HG03571 (cell line): Measurements from ENCODE around the gene ANKRD39.
"Not testable (repeated sequence)": the region's sequence is repeated elsewhere in the genome, so short reads cannot be mapped to it uniquely, and the experiment has no call there.

Source experiments
- ATAC-seq: cut with Tn5 transposase; IDR thresholded peaks from one replicate; pipeline ENCODE4 v1.9.1; 2021; ENCODE audit not compliant: unreplicated experiment

Gene ANKRD39

DNA sequence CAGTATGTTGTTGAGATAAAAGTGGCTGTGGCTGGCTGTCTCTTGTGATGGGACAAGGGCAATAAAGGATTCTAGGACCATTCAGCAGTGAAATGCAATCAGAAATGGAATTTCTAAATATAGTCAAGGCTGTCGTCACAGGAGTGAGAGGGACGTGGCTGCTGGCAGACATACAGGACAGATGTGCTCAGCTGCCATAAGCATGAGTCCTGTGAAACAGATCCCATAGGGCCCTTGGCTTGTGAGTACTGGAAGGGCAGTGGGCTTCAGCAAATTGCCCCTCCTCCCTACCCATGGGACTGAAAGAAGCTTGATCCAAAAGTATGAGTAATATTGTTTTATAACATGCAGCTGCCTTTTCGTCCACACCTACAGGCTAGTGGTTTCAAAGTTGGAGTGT is 45.9 kb downstream of the ANKRD39 start:
- ATAC-seq: no peak

DNA sequence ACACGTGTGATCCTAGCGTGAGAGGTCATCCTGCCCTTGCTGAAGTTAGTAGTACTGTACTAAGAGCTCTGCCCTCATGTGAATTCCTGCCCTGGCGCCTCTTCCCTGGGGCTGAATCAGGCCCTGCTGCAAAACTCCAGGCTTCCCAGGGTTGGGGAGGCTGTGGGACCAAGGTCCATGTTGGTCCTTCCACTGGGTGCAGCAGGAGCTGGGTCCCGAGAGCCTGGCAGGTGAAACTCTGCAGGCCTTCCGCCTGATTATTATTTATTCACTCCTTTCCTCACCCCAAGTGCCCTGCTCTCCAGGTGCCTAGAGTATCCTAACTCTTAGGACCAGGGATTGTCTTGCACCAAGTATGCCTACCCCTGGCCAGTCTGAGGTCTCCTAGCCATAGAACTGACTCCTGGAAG is 47.0 kb downstream of the ANKRD39 start:
- ATAC-seq: no peak

DNA sequence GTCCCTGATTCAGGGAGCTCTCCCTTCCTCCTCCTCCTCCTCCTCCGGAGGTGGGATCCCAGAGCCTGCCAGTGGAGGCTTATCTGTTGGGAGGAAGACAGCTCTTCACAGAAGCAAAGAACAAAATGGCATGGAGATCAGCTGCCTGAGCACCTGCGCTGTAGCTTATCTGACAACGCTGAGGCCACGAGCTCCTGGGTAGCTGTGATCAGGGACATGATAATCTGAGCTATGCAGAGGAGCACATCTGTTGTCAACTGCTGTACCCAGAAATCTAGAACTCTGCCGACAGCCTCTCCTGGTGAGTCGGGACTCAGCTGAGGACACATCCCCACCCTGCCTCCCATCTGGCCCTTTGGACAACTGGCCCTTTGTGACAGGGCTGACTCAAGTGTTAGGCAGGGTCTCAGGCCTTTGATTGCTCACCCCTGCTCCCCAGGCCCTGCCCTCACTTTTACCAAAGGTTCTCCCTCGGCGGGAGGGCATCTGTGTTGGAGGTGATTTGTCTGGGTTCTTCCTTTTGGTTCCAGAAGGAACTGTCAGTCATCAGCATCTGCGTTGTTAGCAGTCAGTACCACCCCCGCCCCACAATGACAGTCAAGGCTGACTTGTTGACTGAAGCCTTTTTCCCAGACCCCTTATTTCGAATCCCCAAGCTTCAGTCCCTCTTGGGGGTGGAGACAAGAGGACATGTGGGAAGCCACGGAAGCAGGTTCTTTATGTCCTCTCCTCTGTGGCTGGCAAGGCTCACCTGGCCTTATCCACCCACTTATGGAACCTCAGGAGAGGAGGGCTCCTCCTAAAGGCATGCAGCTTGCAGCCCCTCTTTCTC is 47.6 kb downstream of the ANKRD39 start:
- no peak for ATAC-seq

DNA sequence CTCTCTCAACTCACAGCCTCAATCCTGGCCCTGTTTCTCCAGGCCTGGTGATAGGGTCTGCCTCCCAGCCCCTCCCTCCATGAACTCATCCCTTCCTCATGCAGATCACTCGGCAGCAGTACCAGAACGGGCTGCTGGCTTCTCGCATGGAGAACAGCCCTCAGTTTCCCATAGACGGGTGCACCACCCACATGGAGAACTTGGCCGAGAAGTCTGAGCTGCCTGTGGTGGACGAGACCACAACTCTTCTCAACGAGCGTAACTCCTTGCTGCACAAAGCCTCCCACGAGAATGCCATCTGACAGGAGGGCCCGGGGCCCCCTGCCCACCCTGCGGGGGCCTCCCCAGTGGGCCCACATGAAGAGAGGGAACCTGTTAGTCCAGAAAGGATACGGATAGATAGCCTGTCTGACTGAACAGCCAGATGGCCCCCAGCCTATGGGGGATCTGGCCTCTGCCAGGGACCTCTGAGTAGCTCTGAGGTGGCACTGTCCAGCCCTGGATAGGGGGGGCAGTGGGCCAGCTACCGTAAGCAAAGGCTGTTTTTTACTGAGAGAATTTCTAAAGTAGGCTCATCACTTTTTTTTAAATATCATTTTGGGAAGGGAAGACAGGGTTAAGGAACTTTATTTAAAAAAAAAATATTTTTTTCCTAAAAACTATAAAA is 48.5 kb downstream of the ANKRD39 start:
- ATAC-seq: no peak

DNA sequence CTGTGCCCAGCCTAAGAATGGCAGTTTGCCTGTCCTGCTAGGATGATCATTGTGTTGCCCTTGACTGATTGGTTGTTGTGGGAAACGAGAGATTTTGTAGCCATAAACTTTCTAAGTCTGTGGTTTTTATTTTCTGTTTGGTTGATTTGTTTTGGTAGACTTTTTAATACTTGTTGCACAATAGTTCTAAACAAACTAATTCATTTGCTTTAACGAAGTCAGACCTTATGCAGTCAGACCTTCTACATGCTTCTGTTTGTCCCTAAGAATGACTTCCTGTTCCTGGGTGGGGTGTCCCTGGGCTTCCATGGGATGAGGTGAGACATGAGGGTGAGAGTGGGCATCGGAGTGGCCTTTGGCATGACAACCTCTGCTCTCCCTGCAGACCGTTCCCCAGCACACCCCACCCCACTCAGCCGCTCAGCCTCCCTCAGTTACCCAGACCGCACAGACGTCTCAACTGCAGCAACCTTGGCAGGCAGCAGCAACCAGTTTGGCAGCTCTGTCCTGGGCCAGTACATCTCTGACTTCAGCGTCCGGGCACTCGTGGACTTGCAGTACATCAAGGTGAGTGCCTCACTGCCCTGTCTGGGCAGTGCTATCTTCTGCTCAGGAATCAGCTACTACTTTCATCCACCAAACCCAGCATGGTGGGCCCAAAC is 49.5 kb downstream of the ANKRD39 start:
- no peak for ATAC-seq

DNA sequence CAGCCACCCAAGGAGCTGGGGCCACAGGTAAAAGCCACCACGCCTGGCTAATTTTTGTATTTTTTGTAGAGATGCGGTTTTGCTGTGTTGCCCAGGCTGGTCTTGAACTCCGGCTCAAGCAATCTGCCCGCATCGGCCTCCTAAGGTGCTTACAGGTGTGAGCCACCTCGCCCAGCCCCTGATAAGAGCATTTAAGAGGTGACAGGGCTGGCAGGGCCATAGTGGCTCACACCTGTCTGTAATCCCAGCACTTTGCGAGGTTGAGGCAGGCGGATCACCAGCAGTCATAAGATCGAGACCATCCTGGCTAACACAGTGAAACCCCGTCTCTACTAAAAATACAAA is 50.7 kb downstream of the ANKRD39 start:
- no peak for ATAC-seq

DNA sequence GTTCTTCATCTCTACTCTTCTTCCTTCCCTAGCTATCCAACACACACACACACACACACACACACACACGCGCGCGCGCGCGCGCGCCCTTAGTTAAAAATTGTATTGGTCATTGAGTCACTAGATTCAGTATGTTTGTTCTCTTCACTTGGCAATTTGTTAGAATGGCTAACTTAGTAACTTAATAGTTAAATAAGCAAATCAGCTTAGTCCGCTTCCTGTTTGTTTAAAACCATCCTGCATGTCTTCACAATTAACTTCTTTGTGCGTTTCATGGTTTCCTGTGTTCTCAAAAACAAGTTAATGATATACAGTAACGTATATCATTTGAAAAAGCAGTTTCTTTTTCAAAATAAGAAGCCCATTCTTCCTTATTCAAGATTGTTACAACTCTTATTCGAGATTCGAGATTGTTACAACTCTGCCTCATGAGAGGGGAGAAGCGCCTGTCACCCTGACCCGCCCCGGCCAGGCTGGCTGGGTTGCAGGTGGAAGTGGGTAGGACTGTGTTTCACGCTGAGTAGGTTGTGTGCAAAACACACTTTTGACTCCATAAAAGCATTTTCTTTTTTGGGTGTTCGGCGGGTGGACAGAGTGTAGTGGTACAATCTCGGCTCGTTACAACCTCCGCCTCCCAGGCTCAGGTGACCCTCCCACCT is 51.2 kb downstream of the ANKRD39 start:
- ATAC-seq: peak; percentile 58

DNA sequence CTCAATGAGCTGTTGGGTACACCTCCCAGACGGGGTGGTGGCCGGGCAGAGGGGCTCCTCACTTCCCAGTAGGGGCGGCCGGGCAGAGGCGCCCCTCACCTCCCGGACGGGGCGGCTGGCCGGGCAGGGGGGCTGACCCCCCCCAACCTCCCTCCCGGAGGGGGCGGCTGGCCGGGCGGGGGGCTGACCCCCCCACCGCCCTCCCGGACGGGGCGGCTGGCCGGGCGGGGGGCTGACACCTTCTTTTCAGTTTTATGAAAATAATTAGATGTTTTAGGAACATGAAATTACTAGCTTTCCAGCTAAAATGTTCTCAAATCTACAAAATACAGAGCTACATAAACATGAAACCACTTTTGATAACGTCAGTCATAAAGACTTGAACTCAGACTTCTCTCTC is 51.9 kb downstream of the ANKRD39 start:
- not testable (repeated sequence) for ATAC-seq

DNA sequence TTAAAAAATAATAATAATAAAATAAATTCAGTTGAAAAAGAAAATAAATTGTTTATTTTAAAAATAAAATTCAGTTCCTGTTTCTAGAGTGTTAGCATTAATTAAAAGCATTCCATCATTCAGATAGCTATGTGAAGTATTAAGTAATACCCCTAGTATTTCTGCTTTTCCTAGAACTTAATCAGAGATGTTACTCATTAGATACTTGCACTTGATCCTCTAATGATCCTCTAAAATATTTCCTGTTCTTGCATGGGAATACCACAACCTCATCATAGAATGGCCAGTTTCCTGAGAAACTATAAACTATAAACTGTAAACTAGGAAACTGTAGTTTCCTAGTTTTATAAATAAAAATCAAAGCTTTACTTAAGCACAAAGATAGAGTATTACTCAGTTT is 52.8 kb downstream of the ANKRD39 start:
- ATAC-seq: no peak

DNA sequence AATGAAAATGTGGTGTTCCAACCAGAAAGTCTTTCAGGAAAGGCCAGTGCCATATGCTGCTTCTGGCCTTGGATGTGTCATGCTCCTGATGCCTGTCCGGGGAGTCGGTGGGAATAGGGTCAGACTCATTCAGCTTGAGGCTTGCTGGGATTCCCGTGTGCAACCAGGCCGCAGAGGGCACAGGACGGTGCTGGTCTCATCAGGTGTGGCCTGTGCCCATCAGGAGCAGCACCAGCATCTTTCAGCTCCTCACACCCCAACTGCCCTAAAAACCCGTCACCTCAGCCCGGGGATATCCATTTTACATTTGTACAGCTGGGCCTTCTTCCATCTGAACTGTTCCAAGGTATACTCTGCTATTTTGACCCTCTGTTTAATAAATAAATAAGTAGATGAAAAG is 55.1 kb downstream of the ANKRD39 start:
- ATAC-seq: no peak

DNA sequence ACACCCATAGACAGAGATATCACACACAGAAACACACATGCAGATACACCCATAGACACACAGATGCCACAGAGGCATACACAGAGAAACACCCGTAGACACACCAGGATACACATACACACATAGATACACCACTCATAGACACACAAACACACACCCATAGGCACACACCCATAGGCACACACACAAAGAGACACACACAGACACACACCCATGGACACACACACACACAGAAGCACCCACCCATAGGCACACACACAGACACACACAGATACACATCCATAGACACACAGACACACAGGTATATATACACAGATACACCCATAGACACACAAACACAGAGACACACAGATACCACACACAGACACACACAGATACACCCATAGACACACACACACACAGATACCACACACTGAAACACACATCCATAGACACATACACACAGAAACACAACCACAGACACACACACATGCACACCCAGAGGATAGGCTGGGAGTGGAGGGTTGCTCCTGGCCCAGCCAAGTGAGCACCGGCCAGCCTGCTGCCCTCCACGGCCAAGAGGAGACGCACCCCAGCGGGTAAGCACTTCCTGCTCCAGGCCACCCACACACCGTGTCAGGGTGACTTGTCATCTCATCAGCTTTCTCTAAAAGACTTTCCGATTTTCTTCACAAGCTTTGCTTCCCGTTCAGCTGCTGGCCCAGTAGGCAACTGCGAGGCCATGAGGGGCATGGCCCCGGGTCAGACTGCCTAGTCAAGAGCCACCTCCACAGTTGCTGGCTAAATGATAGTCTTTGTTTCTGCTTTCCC is 55.8 kb downstream of the ANKRD39 start:
- ATAC-seq: no peak

DNA sequence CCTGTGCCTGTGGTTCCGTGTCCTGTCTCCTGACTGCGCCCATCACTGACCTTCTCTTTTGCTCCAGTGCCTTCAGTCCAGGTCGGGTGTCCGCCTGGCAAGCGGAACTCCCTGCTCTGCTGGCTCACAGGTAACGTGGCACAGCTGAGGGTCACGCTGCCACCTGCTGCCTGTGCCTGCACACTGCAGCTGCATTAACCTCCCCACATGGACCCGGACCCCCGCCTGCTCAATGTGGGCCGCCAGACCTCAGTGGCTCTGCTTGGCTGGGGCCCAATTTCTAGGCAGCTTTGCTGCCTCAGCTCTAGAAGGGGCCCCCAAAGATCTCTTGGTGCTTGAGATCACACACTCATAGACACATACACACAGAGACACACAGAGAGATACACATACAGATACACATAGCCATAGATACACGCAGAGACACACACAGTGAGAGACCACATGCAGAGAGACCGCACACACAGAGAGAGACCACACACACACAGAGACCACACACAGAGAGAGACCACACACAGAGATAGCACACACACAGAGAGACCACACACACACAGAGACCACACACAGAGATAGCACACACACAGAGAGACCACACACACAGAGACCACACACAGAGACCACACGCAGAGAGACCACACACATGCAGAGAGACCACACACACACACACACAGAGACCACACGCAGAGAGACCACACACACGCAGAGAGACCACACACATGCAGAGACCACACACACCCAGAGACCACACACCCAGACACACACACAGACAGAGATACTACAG is 56.6 kb downstream of the ANKRD39 start:
- peak; percentile 82 for ATAC-seq

DNA sequence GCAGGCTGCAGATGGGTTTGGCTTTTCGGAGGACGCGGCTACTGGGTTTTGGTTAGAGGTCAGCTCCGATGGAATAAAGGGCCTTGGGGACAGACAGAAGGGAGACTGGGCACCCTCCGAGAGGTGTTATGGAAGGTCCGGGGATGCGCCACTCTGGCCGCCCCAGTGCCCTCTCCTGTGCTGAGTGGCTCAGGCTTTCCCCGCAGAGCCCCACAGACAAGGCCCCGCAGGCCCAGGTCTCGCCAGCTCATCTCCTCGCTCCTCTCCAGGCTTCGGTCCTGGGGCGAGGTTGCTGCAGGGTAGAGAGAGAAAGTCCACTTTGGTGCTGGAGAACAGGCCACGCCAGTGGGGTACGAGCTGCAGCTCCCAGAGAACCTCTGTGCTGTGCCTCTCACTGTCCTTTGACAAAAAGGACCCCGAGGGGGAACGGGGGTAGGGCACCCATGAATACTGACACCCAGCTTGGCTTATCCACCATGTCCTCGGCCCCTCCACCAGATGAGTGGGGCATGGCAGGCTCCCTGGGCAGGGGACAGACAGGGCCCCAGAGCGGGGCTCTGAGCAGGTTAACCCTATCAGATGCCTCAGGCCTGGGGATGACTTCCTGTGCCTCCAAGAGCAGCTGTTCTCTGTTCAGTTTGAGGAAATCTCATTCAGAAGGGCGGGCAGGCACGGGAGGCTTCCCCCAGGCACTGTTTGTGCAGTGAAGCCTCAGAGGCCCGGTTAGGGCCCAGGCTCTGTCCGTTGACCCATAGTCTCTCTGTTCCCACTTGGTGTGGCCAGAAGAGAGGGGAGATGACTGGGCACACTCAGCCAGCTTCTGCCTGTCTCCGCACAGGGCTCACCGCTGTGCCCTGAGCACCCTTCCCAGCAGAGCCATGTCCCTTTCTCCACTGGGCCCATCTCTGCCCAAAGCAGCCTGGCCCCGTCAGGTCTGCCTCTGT is 57.5 kb downstream of the ANKRD39 start:
- ATAC-seq: peak; percentile 9

DNA sequence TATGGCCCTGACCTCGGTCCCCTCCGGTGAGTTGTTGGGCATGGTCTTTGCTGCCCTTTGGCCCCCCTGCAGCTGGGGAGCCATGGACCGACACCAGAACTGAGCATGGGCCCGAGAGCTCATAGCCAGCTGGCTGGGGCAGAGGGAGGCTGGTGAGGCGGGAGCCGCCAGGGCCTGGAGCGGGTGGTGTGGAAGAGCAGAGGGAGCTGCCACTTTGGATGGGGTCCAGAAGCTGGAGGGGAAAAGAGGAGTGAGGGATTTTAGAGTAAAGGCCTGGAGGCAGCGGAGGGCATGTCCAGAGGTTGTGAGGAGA is 58.2 kb downstream of the ANKRD39 start:
- no peak for ATAC-seq

DNA sequence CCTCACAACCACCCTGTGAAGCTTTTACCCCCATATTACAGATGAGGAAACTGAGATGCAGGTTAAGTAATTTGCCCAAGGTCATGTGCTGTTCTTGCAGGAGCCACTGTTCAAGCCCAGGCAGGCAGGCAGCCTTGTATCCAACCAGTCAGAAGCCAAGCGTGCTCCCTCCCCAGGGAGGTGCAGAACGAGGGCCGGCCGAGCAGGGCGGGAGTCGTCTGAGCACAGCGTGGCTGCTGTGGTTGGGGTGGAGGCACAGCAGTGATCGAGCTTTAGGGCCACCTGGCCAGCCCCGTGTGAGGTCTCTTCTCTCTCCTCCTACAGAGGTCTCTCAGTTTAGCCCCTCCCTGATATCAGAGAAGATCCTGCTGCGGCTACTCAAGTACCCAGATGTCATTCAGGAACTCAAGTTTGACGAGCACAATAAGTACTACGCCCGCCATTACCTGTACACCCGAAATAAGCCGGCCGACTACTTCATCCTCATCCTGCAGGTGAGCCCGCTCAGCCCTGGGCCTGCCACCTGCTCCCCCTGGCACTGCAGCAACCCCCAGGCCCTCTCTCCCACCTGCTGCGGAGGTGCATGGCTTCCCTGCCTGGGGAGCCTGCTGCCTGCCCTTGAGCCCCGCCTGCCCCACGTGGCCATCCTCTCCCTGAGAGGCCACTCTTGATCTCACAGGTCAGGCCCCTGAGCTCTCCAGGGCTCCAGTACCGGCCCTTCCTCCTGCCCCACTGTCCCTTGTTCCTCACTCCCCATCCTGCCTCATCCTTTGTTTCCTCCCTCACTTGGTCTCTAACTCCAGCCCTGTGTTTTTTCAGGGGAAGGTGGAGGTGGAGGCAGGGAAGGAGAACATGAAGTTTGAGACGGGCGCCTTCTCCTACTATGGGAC is 58.8 kb downstream of the ANKRD39 start:
- ATAC-seq: no peak
